ENCODE measurements around the gene LTB4R2. TPM values are rescaled to one million over a fixed set of nuclear protein-coding genes. Genes with fewer than 3 reads are reported as not detected.
A peak's percentile ranks its signal among the peaks of the same experiment; 100 is the strongest.

LTB4R2 gene
- total and polyA plus RNA-seq, 2 of the 8 experiments (the other 6 are each of a cell fraction or from before 2014, with no cell fraction given) = 5.3 to 6.7 TPM

- TF ChIP-seq SRF (IDR thresholded peaks at IDR 0.05; ENCODE audit: low read depth, low read length) = no peak
- peak; percentile 44; the same call in 1 of the 2 replicates for TF ChIP-seq USF2 (IDR thresholded peaks at IDR 0.05; ENCODE audit: low read length)
- no peak for TF ChIP-seq JUND (IDR thresholded peaks at IDR 0.05; ENCODE audit: low read length)
- TF ChIP-seq FOSL1 (IDR thresholded peaks at IDR 0.05; ENCODE audit: insufficient read depth, low read depth, low read length) = no peak
- peak; percentile 11; the same call in 1 of the 2 replicates for TF ChIP-seq POLR2AphosphoS5 (IDR thresholded peaks at IDR 0.05; ENCODE audit: low read depth, low read length)
- peak; percentile 97 for TF ChIP-seq E2F6 (IDR thresholded peaks at IDR 0.05)
- TF ChIP-seq RFX5 (IDR thresholded peaks at IDR 0.05; ENCODE audit: borderline replicate concordance, low read depth, low read length) = no peak
- no peak for TF ChIP-seq RNF2 (IDR thresholded peaks at IDR 0.05; ENCODE audit: borderline replicate concordance, low read depth, low read length, missing control alignments, poor library complexity, severe bottlenecking)
- no peak for TF ChIP-seq POU5F1 (IDR thresholded peaks at IDR 0.05; ENCODE audit: low read depth, low read length)
- no peak for TF ChIP-seq EP300 (IDR thresholded peaks at IDR 0.05; ENCODE audit: borderline replicate concordance in 1 of 2, low read depth in 2 of 2, low read length in 2 of 2)
- TF ChIP-seq MAX (IDR thresholded peaks at IDR 0.05) = peak; percentile 98
- no peak for TF ChIP-seq TAF1 (IDR thresholded peaks at IDR 0.05; ENCODE audit: low read depth, low read length)
- no peak for TF ChIP-seq PHF8 (conservative IDR thresholded peaks at IDR 0.05; ENCODE audit: low read depth, low read length)
- no peak for TF ChIP-seq CTBP2 (IDR thresholded peaks at IDR 0.05; ENCODE audit: borderline replicate concordance, insufficient read depth, insufficient read length, low read length)
- TF ChIP-seq SIX5 (IDR thresholded peaks at IDR 0.05; ENCODE audit: low read depth, low read length) = no peak
- TF ChIP-seq ZNF274 (IDR thresholded peaks at IDR 0.05; ENCODE audit: borderline replicate concordance, extremely low read depth, low read length) = no peak
- no peak for TF ChIP-seq SUZ12 (IDR thresholded peaks at IDR 0.05; ENCODE audit: low read length)
- no peak for TF ChIP-seq POLR2A (IDR thresholded peaks at IDR 0.05; ENCODE audit: control extremely low read depth in 1 of 2, low read depth in 2 of 2, low read length in 2 of 2)
- TF ChIP-seq SP1 (IDR thresholded peaks at IDR 0.05; ENCODE audit: low read depth, low read length) = no peak
- no peak for TF ChIP-seq SIRT6 (IDR thresholded peaks at IDR 0.05; ENCODE audit: low read length)
- no peak for TF ChIP-seq NRF1 (IDR thresholded peaks at IDR 0.05; ENCODE audit: low read depth, low read length)
- TF ChIP-seq SAP30 (IDR thresholded peaks at IDR 0.05; ENCODE audit: insufficient read depth, insufficient replicate concordance, low read length) = no peak
Measured at GRCh38 chr14:24315807-24316596, 6.1 kb downstream of the LTB4R2 start (continued).
